ENCODE measurements around the gene RAB5IF. TPM values are rescaled to one million over a fixed set of nuclear protein-coding genes. Genes with fewer than 3 reads are reported as not detected.
"Not testable (repeated sequence)": the region's sequence is repeated elsewhere in the genome, so short reads cannot be mapped to it uniquely, and the experiment has no call there.

The RAB5IF gene, protein sequence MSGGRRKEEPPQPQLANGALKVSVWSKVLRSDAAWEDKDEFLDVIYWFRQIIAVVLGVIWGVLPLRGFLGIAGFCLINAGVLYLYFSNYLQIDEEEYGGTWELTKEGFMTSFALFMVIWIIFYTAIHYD
- 100 to 1,000 TPM; 155 to 157 TPM for total RNA-seq

DNA sequence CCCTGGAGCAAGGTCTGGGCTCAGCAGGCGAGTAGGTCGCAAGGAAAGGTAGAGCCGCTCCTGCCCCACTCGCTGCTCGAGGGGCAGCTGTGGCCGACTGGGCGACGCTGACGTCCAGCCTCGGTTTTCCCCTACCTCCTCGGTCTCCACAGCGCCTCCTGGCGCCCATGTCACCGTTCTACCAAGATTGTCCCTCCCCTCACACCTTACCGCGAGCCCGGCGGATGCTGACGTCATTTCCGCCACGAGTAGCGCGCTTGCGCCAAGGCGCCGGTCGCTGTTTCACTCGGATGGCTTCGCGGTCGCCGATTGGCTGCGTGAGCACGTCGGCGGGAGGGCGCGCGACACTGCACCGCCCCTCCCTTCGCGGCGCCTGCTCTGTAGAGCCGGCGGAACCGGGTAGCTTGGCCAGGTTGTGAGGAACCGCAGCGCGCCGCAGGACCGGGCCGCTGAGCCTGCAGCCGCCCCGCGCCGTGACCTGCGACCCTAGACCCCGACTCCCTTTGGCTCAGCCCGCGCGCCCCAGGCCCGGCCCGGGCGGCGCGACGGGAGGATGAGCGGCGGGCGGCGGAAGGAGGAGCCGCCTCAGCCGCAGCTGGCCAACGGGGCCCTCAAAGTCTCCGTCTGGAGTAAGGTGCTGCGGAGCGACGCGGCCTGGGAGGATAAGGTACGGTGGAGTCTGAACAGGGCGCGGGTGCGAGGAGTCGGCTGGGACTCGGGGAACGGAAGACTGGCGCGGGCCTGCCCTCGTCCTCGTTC, at the start of gene RAB5IF:
Gene RAB5IF, plus strand, starts transcription at position 381 of the 759 bp plus-strand sequence. Its CDS starts 173 bp downstream, at position 554.
- ChIA-PET POLR2A (interaction anchor here (0.5 to 3.6 kb wide), 13 partner anchors 10 to 1114 kb away, joined by 3 to 42 read pairs (median 5); partner anchors contain the start of genes SLA2 and TGIF2), CTCF (interaction anchor here (0.6 to 3.6 kb wide), 19 partner anchors 8 to 317 kb away, joined by 3 to 24 read pairs (median 5); partner anchors contain the start of genes SLA2 and TGIF2)

DNA sequence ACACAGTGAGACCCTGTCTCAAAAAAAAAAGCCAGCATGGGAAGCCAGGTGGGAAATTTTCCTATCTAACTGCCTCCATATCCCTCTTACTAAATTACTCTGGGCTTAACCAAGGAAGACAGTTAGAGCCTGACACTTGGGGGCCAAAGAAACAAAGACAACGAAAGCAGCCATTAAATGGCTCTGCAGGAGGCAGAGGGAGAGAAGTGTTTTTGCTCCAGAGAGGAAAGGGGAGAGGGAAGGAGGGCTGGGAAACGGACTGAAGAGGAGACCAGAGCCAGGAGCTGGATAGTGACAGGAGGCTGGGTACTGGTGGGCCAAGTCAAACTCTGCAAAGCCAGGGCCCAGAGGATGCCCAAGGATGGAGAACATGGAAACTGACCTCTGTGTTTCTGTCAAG, 42.9 kb upstream of the RAB5IF start:
- CTCF ChIA-PET, result interaction anchor here (1.1 kb wide), 1 partner anchor 41 kb away, joined by 3 read pairs; no protein-coding TSS in a partner anchor
- POLR2A ChIA-PET, result no interaction called here

DNA sequence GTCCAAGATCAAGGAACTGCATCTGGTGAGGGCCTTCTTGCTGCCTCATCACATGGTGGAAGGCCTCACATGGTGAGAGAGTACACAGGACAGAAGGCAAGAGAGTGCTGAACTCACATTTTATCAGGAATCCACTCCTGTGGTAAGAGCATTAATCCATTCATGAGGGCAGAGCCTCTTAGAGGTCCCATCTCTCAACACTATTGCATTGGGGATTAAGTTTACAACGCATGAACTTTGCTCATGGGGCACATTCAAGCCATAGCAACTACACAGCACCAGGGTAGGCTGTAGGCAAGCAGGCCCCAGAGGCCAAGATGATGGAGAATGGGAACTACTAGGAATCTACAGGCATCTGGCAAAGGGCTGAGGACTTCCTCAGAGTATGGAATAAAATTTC, 42.2 kb upstream of the RAB5IF start:
- ChIA-PET CTCF (no interaction called here), POLR2A (no interaction called here)

DNA sequence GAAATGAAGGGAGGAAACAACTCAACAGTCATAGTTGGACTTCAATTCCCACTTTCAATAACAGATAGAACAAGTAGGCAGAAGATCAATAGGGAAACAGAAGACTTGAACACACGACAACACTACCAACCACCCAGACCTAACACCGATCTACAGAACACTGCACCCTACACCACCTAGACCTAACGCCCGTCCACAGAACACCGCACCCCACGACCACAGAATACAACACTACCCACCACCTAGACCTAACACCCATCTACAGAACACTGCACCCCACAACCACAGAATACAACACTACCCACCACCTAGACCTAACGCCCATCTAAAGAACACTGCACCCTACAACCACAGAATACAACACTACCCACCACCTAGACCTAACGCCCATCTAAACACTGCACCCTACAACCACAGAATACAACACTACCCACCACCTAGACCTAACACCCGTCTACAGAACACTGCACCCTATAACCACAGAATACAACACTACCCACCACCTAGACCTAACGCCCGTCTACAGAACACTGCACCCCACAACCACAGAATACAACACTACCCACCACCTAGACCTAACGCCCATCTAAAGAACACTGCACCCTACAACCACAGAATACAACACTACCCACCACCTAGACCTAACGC, 41.4 kb upstream of the RAB5IF start:
- CTCF ChIA-PET, result not testable (repeated sequence)

DNA sequence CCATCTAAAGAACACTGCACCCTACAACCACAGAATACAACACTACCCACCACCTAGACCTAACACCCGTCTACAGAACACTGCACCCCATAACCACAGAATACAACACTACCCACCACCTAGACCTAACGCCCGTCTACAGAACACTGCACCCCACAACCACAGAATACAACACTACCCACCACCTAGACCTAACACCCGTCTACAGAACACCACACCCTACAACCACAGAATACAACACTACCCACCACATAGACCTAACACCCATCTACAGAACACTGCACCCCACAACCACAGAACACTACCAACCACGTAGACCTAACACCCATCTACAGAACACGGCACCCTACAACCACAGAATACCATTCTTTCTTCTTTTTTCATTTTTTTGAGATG, 40.9 kb upstream of the RAB5IF start:
- CTCF ChIA-PET, POLR2A ChIA-PET: not testable (repeated sequence)

More for the DNA sequence above, 41.4 kb upstream of the RAB5IF start:
- POLR2A ChIA-PET, result not testable (repeated sequence)

DNA sequence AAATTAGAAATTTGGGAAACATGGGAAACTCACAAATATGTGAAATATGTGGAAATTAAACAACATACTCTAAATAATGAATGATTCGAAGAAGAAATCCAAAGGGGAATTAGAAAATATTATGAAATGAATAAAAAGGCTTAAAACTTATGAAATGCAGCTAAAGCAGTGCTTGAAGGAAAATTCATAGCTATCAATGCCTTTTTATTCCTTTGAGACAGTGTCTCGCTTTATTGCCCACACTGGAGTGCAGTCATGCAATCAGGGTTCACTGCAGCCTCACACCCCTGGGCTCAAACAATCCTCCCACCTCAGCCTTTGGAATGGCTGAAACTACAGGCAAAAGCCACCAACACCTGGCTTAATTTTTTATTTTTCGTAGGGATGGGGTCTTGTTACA, 40.1 kb upstream of the RAB5IF start:
- ChIA-PET POLR2A (interaction anchor here (0.6 kb wide), 1 partner anchor 39 kb away, joined by 3 read pairs; no protein-coding TSS in a partner anchor), CTCF (interaction anchor here (1.4 kb wide), 1 partner anchor 60 kb away, joined by 3 read pairs; no protein-coding TSS in a partner anchor)

DNA sequence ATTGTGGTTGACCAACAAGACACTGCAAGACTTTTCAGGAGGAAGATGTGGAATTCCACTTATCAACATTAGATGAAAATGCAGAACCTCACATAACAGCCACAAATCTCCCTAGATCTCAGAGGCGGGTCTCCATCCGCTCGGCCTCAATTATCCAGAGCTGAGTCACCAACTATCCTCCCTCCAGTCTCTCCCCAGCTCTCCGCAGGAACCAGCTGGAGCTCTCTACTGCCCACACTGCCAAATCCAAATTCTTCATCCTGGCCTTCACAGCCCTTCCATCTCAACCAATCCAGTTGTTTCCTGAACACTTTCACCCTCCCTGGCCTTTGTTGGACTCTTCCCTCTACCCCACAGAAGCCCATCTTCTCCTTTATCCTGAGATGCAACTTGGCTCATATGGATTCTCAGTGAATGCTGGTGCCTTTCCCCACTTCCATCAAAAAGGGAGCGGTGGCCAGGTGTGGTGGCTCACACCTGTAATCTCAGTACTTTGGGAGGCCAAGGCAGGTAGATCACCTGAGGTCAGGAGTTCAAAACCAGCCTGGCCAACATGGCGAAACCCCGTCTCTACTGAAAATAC, 35.6 kb upstream of the RAB5IF start:
- POLR2A ChIA-PET, result interaction anchor here (1.8 kb wide), 1 partner anchor 37 kb away, joined by 5 read pairs; no protein-coding TSS in a partner anchor

DNA sequence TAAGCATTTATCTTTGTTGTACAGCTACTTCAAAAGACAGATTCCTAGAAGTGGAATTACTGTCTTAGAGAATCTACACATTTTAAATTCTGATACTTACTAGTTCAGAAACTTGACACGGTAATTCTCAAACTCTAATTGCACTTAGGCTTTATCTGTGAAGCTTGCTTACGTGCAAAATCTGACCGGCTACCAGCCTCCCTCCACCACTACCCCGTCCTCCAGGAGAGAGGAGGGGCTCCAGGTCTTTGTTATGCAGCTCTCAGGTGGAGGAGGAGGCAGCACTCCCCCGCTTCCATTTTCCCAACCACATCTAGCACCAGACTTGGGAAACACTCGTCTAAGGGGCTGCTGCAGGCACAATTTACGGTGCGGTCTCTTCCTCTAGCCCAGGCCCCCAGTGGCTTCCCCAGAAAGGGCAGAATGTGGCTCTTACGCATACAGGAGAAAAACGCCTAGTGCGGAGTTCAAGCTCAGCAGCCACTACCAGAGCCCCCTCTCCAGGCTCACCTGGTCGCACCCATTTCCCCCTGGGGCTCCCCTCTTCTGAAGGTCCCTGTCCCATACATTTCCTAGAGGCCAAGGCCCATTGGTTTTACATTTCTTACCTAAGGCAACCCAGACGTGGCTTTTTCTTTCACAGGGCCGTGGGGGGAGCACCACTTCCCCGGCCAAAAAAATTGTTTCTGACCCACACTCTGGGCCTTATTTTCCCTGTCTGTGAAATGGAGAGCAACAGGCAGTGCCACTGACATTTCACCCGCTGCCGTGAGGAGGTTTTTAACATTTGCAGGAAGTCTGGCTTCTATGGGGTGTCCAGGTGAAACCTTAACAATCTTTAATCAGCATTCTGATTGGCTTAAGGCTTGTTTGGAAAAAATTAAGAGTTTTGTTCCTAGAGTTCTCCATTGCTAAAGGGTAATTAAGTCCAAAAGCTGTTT, 33.7 kb upstream of the RAB5IF start:
- ChIA-PET CTCF (interaction anchor here (0.7 to 5.0 kb wide), 5 partner anchors 19 to 161 kb away, joined by 3 to 24 read pairs (median 4); partner anchors contain the start of gene RAB5IF), POLR2A (interaction anchor here (0.6 to 5.1 kb wide), 7 partner anchors 17 to 95 kb away, joined by 3 to 41 read pairs (median 4); partner anchors contain the start of gene SLA2)

More for the DNA sequence above, 35.6 kb upstream of the RAB5IF start:
- CTCF ChIA-PET, result no interaction called here

DNA sequence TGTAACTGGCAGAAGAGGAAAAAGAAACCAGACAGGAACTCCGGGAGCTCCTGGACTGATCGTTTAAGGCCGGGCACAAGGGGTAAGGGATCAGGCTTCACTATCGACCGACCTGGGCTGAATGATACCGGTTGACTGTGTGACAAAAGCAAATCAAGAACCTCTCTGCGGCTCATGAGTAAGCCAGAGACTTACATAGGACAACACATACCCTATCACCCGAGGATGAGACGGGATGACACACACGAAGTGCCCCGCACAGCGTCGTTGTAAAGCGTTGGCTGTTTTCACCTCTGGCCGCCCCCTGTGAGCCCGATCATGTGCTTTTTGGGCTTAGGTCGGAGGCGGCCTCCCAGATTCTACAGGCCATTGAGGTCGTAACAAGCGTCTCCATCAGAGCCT, 32.9 kb upstream of the RAB5IF start:
- POLR2A ChIA-PET, result interaction anchor here (0.6 to 5.1 kb wide), 10 partner anchors 16 to 619 kb away, joined by 3 to 42 read pairs (median 8); partner anchors contain the start of genes RAB5IF, RBL1, SCAND1 and SLA2
- CTCF ChIA-PET, result interaction anchor here (0.7 to 5.0 kb wide), 4 partner anchors 20 to 161 kb away, joined by 3 to 24 read pairs (median 4); partner anchors contain the start of gene RAB5IF

DNA sequence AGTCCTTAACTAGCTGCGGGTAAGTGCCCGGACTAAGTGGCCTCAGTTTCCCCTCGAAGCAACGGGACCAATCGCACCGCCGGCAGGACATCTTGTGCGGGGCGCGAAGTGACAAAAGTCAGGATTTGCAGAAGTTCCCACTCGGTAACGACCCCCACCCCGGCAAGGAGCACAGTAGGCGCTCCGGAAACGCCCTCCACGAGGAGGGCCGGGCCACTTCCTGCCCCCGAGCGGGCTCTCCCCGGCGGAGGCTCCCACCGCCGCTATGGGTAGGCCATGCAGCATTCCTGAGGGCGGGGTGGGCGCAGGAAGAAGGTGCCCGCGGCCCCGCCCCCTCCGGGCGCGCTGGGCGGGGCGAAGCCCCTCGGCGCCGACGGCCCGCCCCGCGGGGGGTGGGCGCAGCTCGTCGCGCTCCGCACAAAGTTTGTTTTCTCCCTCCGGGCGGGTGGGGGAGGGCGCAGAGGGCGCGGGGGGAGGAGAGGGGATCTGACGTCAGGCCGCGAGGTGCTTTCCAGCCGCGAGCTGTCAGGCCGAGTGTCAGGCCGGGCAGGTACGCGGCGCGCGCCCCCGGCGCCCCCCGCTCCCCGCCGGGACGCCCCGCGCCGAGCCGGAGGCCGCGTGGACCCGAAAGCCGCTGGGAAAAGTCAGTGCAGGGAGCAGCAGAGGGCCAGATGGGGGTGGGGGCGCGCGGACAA, 32.3 kb upstream of the RAB5IF start, which contains the start of gene TGIF2:
Gene TGIF2, plus strand, starts transcription at position 495 of the 695 bp plus-strand sequence. CDS start 5,178 bp downstream, outside the sequence.
- POLR2A ChIA-PET, result interaction anchor here (0.6 to 5.1 kb wide), 12 partner anchors 16 to 620 kb away, joined by 3 to 42 read pairs (median 5); partner anchors contain the start of genes RAB5IF, RBL1, SCAND1 and SLA2
- CTCF ChIA-PET, result interaction anchor here (1.0 to 5.0 kb wide), 6 partner anchors 16 to 160 kb away, joined by 3 to 24 read pairs (median 6); partner anchors contain the start of gene RAB5IF

DNA sequence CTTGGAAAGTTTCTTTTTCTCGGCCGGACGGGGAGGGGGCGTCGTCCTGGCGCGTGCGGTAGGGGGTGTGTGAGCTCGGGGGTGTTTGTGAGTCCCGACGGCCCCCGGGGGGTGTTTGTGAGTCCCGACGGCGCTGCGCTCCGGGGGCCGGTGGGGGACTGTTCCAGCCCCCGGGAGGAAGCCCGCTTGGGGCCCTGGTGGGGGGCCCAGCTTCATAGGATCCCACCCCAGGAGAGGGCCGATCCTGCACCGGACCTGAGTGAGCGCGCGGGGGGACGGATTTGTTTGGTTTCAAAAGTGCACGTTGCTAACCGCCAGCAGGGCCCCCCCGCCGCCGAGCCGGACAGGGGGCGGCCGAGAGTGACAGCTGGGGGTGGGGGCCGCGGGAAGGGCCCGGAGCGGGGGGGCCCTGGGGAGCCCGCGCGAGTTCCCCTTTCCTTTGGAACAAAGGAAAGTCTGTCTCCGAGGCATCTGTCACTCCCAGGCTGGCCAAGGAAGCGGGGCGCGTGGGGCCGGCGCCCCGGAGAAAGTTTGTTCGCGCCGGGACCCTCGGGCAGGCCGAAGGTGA, 31.7 kb upstream of the RAB5IF start:
- ChIA-PET POLR2A (interaction anchor here (1.0 to 5.1 kb wide), 10 partner anchors 12 to 621 kb away, joined by 3 to 42 read pairs (median 4); partner anchors contain the start of genes RAB5IF, SCAND1 and SLA2), CTCF (interaction anchor here (1.0 to 5.0 kb wide), 6 partner anchors 15 to 110 kb away, joined by 3 to 24 read pairs (median 7); partner anchors contain the start of gene RAB5IF)

DNA sequence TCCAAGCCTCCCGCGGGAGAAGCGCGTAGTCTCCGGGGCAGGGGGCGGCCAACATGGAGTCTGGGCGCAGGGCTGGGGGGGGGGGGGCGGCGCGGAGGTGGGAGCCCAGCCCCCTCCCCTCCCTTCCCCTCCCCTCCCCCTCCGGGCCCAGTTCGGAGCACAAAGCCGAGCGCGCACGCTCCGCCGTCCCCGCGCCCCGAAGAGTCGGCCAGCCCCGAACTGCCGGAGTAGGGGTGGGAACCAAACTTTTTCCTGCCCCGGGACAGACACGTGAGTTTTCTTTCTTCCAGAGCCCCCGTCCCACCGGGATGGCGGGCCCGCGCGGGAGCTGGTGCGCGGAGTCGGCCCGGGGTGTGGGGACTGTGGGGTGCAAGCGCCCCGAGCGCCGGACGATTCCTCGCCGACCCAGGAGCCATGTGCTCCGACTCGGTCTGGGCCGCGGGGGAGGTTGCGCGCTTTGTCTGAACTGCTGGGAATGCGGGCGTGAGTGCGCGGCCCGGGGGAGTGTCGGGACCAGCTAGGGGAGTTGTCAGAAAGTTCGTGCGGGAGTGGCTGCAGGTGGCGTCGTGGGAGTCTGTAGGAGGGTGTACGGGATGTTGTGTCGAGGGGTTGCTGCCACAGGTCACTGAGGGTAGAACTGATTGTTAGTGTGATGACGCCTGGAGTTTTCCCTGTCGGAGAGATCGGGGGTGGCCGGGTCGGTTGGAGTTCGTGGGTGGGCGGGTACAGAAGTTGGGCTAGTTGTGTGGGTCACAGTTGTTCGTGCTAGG, 31.0 kb upstream of the RAB5IF start:
- CTCF ChIA-PET, result interaction anchor here (0.6 to 5.0 kb wide), 6 partner anchors 14 to 63 kb away, joined by 3 to 24 read pairs (median 7); partner anchors contain the start of gene RAB5IF
- POLR2A ChIA-PET, result interaction anchor here (0.6 to 5.1 kb wide), 9 partner anchors 11 to 111 kb away, joined by 3 to 42 read pairs (median 4); partner anchors contain the start of gene RAB5IF

DNA sequence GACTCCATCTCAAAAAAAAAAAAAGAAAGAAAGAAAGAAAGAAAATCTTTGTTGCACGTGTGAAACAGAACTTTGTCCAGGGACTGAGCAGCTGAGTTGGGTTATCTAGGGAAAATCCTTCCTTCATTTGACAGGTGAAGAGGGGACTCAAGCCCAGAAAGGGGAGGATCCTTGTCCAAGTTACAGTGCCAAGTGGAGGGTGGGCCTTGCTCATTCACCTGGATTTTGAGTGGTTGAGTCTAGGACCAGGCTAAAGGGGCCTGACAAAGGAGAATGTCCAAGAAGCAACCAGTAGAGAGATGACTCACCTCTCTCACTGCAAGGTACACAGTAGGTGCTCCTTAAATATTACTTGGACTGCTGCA, 29.5 kb upstream of the RAB5IF start:
- ChIA-PET CTCF (interaction anchor here (0.7 to 5.0 kb wide), 4 partner anchors 16 to 89 kb away, joined by 3 to 24 read pairs (median 6); partner anchors contain the start of gene RAB5IF), POLR2A (interaction anchor here (1.1 to 5.1 kb wide), 4 partner anchors 12 to 29 kb away, joined by 4 to 42 read pairs (median 26); partner anchors contain the start of gene RAB5IF)

DNA sequence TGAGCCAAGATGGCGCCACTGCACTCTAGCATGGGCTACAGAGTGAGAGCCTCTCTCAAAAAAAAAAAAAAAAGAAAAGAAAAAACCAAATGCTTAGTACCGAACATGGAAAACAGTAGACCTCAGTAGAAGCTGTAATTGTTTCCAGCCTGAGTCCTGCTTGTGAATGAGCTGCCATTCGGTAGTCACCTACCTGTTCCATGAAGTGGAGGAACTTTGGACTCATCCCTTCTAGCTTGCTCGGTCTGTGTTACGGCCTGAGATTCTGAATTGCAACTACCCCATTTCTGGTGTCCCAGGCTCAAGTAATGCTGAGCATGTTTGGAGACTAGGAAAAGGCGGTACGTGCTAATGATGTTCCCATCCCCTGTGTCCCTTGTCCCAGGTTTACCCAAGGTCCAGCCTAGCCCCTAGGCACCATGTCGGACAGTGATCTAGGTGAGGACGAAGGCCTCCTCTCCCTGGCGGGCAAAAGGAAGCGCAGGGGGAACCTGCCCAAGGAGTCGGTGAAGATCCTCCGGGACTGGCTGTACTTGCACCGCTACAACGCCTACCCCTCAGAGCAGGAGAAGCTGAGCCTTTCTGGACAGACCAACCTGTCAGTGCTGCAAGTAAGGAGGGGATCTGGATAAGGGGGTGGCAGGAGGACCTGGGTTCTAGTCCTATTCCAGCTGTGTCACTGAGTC, 27.1 kb upstream of the RAB5IF start:
- ChIA-PET CTCF (interaction anchor here (0.9 kb wide), 1 partner anchor 17 kb away, joined by 3 read pairs; no protein-coding TSS in a partner anchor), POLR2A (no interaction called here)

DNA sequence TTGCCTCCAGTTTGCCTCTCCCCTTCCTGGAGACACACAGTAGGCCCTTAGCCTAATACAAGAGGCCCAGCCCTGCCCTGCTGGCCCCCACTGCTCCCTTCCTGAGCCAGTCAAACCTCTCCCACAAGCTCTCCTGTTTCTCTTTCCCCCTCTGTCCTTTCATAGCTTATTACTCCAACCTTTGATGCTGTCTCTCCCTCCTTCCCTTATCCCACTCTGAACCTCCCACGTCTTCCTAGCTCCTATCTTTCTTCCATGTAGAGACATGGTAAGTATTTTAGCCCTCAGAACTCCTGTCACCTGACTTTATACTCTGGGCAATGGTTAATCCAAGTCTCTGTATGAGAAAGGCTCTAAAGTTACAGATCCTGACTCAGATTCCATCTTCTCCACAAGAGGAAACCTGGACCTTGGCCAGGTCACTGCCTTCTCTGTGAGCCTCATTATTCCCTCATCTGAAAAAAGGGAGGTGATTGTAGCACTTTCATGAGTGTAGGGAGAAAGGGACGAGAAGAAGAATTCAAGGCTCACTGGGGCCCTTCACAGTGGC, 25.5 kb upstream of the RAB5IF start:
- CTCF ChIA-PET, result no interaction called here
- POLR2A ChIA-PET, result interaction anchor here (0.5 to 0.7 kb wide), 2 partner anchors 16 to 115 kb away, joined by 4 read pairs; no protein-coding TSS in a partner anchor

Measured in activated CD8-positive, alpha-beta memory T cell treated with anti-CD3 and anti-CD28 coated beads for 36 hours (primary cell).